HepG2 (cell line): ENCODE data around the gene ISOC2. TPM values are rescaled to one million over a fixed set of nuclear protein-coding genes. Genes with fewer than 3 reads are reported as not detected.

Experiments used
- PHF5A ChIP-seq: IDR thresholded peaks from one replicate; pipeline ENCODE4 v1.6.1; 2018; ENCODE audit warnings: low read depth, missing genetic modification reagents; ENCODE audit not compliant: unreplicated experiment
- RAD51 ChIP-seq: fragments of 450-650 bp; IDR thresholded peaks from 2 replicates; pipeline ENCODE4 v1.6.1; 2016; ENCODE audit warnings: borderline replicate concordance
- RNF219 ChIP-seq: sonication (generic); formaldehyde crosslinking; IDR thresholded peaks from 2 replicates; pipeline ENCODE4 v1.5.0; 2020; ENCODE audit warnings: mild to moderate bottlenecking, missing genetic modification reagents
- SCMH1 ChIP-seq: sonication (generic); formaldehyde crosslinking; IDR thresholded peaks from 2 replicates; pipeline ENCODE4 v1.9.0; 2021; ENCODE audit warnings: missing genetic modification reagents, mild to moderate bottlenecking, borderline replicate concordance
- SRSF9 ChIP-seq: fragments of 200-400 bp; formaldehyde crosslinking; IDR thresholded peaks from 2 replicates; pipeline ENCODE4 v1.6.1; 2018; ENCODE audit warnings: borderline replicate concordance, mild to moderate bottlenecking, low read depth, low read length; ENCODE audit not compliant: insufficient read depth, poor library complexity, severe bottlenecking
- TCF7 ChIP-seq: sonication (generic); IDR thresholded peaks from 2 replicates; pipeline ENCODE4 v1.6.1; 2016; ENCODE audit warnings: antibody characterized with exemption, low read depth
- TOPORS ChIP-seq: sonication (generic); formaldehyde crosslinking; IDR thresholded peaks from 2 replicates; pipeline ENCODE4 v1.8.0; 2023; ENCODE audit warnings: mild to moderate bottlenecking, missing genetic modification reagents
- ZBTB3 ChIP-seq: sonication (generic); formaldehyde crosslinking; IDR thresholded peaks from 2 replicates; pipeline ENCODE4 v1.4.0; 2020; ENCODE audit warnings: low read depth, mild to moderate bottlenecking, moderate library complexity, missing genetic modification reagents, borderline replicate concordance
- ZNF3 ChIP-seq: IDR thresholded peaks from 2 replicates; pipeline ENCODE4 v1.7.0; 2017; ENCODE audit warnings: inconsistent platforms
- ZNF775 ChIP-seq: sonication (generic); formaldehyde crosslinking; IDR thresholded peaks from 2 replicates; pipeline ENCODE4 v1.4.0; 2020; ENCODE audit warnings: missing genetic modification reagents, mild to moderate bottlenecking, moderate library complexity, borderline replicate concordance
- polyA plus RNA-seq, 8 experiments: library from polyadenylated mRNA; depleted of rRNA in 3 of 8; stranded (reverse) in 7 of 8; unstranded in 1 of 8; fragments of >200 nt; fragmentation: Illumina TruSeq in 4 of 8; extraction: Trizol in 4 of 8; gene quantifications; 2 replicates each; pipeline versions ENCODE4 v1.2.1 to v1.2.3, GENCODE V29; 2011 to 2016; ENCODE audit warnings: low read depth in 4 of 8, missing spikeins in 1 of 8, mixed read lengths in 1 of 8; ENCODE audit not compliant: insufficient read depth in 1 of 8
- total RNA-seq, 5 experiments: library from RNA; depleted of rRNA; stranded (reverse); fragments of >200 nt; fragmentation: Illumina TruSeq; extraction: Trizol; gene quantifications; 2 replicates each; pipeline ENCODE4 v1.2.3, GENCODE V29; 2016; ENCODE audit warnings: low read depth in 1 of 5
- TF ChIP-seq, protein P1 (sequence below): fragments of 450-650 bp; IDR thresholded peaks from 2 replicates; pipeline ENCODE4 v1.6.1; 2016
- TF ChIP-seq, protein P2 (sequence below): sonication (generic); formaldehyde crosslinking; IDR thresholded peaks from 2 replicates; pipeline ENCODE4 v1.5.0; 2020; ENCODE audit warnings: mild to moderate bottlenecking, missing genetic modification reagents, borderline replicate concordance
- TF ChIP-seq, protein P3 (sequence below): sonication (generic); formaldehyde crosslinking; IDR thresholded peaks from 2 replicates; pipeline ENCODE4 v1.9.0; 2021; ENCODE audit warnings: missing genetic modification reagents, mild to moderate bottlenecking, borderline replicate concordance

Gene ISOC2
- total and polyA plus RNA-seq, 2 of the 13 experiments (the other 11 are each of a cell fraction or from before 2014, with no cell fraction given), result 76.8 to 105 TPM

GRCh38 chr19:55460670-55461258 is 678 bp downstream of the ISOC2 start (continued):
- no peak for TF ChIP-seq ZNF775 (CRISPR knock-in tag)
- TF ChIP-seq TCF7, result no peak
- TF ChIP-seq, protein P1, sequence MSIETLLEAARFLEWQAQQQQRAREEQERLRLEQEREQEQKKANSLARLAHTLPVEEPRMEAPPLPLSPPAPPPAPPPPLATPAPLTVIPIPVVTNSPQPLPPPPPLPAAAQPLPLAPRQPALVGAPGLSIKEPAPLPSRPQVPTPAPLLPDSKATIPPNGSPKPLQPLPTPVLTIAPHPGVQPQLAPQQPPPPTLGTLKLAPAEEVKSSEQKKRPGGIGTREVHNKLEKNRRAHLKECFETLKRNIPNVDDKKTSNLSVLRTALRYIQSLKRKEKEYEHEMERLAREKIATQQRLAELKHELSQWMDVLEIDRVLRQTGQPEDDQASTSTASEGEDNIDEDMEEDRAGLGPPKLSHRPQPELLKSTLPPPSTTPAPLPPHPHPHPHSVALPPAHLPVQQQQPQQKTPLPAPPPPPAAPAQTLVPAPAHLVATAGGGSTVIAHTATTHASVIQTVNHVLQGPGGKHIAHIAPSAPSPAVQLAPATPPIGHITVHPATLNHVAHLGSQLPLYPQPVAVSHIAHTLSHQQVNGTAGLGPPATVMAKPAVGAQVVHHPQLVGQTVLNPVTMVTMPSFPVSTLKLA, result no peak
- TF ChIP-seq SCMH1 (CRISPR knock-in tag), result no peak
- TF ChIP-seq TOPORS (CRISPR knock-in tag), result no peak
- TF ChIP-seq RAD51, result no peak
- TF ChIP-seq SRSF9, result no peak
- TF ChIP-seq PHF5A (CRISPR knock-in tag), result no peak
- TF ChIP-seq ZBTB3 (CRISPR knock-in tag), result no peak
- no peak for TF ChIP-seq ZNF3
- TF ChIP-seq RNF219 (CRISPR knock-in tag), result peak; percentile 21; the same call in 1 of the 2 replicates
- TF ChIP-seq, protein P2, sequence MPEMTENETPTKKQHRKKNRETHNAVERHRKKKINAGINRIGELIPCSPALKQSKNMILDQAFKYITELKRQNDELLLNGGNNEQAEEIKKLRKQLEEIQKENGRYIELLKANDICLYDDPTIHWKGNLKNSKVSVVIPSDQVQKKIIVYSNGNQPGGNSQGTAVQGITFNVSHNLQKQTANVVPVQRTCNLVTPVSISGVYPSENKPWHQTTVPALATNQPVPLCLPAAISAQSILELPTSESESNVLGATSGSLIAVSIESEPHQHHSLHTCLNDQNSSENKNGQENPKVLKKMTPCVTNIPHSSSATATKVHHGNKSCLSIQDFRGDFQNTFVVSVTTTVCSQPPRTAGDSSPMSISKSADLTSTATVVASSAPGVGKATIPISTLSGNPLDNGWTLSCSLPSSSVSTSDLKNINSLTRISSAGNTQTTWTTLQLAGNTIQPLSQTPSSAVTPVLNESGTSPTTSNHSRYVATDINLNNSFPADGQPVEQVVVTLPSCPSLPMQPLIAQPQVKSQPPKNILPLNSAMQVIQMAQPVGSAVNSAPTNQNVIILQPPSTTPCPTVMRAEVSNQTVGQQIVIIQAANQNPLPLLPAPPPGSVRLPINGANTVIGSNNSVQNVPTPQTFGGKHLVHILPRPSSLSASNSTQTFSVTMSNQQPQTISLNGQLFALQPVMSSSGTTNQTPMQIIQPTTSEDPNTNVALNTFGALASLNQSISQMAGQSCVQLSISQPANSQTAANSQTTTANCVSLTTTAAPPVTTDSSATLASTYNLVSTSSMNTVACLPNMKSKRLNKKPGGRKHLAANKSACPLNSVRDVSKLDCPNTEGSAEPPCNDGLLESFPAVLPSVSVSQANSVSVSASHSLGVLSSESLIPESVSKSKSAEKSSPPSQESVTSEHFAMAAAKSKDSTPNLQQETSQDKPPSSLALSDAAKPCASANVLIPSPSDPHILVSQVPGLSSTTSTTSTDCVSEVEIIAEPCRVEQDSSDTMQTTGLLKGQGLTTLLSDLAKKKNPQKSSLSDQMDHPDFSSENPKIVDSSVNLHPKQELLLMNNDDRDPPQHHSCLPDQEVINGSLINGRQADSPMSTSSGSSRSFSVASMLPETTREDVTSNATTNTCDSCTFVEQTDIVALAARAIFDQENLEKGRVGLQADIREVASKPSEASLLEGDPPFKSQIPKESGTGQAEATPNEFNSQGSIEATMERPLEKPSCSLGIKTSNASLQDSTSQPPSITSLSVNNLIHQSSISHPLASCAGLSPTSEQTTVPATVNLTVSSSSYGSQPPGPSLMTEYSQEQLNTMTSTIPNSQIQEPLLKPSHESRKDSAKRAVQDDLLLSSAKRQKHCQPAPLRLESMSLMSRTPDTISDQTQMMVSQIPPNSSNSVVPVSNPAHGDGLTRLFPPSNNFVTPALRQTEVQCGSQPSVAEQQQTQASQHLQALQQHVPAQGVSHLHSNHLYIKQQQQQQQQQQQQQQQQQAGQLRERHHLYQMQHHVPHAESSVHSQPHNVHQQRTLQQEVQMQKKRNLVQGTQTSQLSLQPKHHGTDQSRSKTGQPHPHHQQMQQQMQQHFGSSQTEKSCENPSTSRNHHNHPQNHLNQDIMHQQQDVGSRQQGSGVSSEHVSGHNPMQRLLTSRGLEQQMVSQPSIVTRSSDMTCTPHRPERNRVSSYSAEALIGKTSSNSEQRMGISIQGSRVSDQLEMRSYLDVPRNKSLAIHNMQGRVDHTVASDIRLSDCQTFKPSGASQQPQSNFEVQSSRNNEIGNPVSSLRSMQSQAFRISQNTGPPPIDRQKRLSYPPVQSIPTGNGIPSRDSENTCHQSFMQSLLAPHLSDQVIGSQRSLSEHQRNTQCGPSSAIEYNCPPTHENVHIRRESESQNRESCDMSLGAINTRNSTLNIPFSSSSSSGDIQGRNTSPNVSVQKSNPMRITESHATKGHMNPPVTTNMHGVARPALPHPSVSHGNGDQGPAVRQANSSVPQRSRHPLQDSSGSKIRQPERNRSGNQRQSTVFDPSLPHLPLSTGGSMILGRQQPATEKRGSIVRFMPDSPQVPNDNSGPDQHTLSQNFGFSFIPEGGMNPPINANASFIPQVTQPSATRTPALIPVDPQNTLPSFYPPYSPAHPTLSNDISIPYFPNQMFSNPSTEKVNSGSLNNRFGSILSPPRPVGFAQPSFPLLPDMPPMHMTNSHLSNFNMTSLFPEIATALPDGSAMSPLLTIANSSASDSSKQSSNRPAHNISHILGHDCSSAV (CRISPR knock-in tag), result no peak
- TF ChIP-seq, protein P3, sequence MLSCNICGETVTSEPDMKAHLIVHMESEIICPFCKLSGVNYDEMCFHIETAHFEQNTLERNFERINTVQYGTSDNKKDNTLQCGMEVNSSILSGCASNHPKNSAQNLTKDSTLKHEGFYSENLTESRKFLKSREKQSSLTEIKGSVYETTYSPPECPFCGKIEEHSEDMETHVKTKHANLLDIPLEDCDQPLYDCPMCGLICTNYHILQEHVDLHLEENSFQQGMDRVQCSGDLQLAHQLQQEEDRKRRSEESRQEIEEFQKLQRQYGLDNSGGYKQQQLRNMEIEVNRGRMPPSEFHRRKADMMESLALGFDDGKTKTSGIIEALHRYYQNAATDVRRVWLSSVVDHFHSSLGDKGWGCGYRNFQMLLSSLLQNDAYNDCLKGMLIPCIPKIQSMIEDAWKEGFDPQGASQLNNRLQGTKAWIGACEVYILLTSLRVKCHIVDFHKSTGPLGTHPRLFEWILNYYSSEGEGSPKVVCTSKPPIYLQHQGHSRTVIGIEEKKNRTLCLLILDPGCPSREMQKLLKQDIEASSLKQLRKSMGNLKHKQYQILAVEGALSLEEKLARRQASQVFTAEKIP, result no peak
